ENCODE data around the gene OR8B2. TPM values are rescaled to one million over a fixed set of nuclear protein-coding genes. Genes with fewer than 3 reads are reported as not detected.
A peak's percentile ranks its signal among the peaks of the same experiment; 100 is the strongest.

OR8B2 gene
- total RNA-seq, 1 experiment from 2014 or later, result not detected

DNA sequence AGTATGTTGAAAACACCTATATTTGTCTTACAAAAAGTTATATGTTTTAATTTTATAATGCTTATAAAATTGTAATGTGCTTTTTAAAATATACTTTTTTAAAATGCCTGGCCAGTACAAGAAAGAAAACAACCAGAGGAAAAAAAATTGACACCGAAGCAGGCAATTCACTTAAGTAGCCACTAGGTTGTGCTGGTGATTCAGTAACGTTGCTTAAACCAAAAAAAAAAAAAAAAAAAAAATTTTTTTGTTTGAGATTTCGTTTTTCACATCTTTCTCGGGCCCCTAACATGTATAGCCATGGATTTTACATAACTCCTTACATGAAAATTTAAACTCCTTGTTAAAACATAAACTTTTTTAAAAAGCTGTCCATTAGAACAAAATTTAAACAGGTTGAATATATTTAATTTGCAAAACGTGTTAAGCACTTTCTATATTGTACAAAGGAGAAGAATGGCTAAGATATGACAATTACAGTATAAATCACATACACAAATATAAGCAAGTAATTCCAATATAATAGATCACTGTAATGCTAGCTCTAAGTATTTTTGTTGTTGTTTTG is 31.1 kb upstream of the OR8B2 start (continued):
- TF ChIP-seq, protein P1, sequence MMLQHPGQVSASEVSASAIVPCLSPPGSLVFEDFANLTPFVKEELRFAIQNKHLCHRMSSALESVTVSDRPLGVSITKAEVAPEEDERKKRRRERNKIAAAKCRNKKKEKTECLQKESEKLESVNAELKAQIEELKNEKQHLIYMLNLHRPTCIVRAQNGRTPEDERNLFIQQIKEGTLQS (IDR thresholded peaks at IDR 0.05), result no peak
- TF ChIP-seq SIN3A (IDR thresholded peaks at IDR 0.05; ENCODE audit: low read depth), result no peak
- peak; percentile 74 for TF ChIP-seq RAD21 (IDR thresholded peaks at IDR 0.05; ENCODE audit: low read depth)

DNA sequence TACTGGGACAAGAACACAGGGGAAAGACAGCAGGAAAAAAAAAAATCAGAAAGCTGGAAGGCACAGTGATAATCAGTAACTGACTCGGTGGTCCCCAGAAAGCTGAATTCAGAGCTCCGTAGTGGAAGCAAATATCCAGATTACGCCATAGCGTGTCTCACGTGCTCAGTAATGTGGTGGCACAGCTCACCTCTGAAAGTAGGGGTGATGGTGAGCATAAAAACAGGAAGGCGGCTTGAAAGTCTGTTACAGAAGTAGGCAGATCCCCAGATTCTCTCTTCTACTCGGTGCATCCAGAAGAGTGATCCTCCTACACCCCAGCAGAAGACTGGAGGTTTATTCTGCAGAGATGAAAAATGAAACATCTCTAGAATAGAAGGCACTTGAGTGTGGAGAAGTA is 25.6 kb upstream of the OR8B2 start:
- H4K20me1 ChIP-seq (ENCODE audit: insufficient read depth), result no peaks in the 10 kb centered on the region
- H3K4me2 ChIP-seq (ENCODE audit: low read length), result no peak overlapping the region
- no peaks in the 10 kb centered on the region for H3K9me3 ChIP-seq (ENCODE audit: control insufficient read depth in 1 of 2, insufficient read depth in 1 of 2, low read depth in 1 of 2, low read length in 2 of 2)
- H3K79me2 ChIP-seq (ENCODE audit: insufficient read depth, low read length), result no peaks in the 10 kb centered on the region
- ChIA-PET RAD21 (ENCODE audit: low non-redundant PET in 1 of 2, low total read pairs in 2 of 2, uncharacterized antibody in 2 of 2, unreplicated experiment in 2 of 2) (no interaction called here), CTCF (no interaction called here), POLR2A (no interaction called here)
- ATAC-seq (no peak), DNase-seq (ENCODE audit: low read depth, low spot score) (no peak)
- no TSS peak for BruUV-seq (replicated peaks)
- intact Hi-C loops (cut with micrococcal nuclease), result loop anchor here (10.0 kb wide), 2 partner anchors 425 to 455 kb away; partner anchors contain the start of gene ROBO3
- H3K27ac ChIP-seq (ENCODE audit: low read depth, low read length), result no peak overlapping the region
- peaks cover 81% of the 10 kb centered on the region for H3K27me3 ChIP-seq (ENCODE audit: insufficient read depth, low read length)
- no peak for TF ChIP-seq YY1 (IDR thresholded peaks at IDR 0.05; ENCODE audit: extremely low read depth, insufficient replicate concordance, low read depth, low read length)
- no peak for TF ChIP-seq EZH2phosphoT487 (IDR thresholded peaks at IDR 0.05; ENCODE audit: borderline replicate concordance)
- TF ChIP-seq TCF7L2 (IDR thresholded peaks at IDR 0.05; ENCODE audit: borderline replicate concordance, extremely low read depth, insufficient read depth, insufficient read length), result no peak
- no peak for TF ChIP-seq FOSL1 (IDR thresholded peaks at IDR 0.05; ENCODE audit: low read depth)
- TF ChIP-seq POLR2A (IDR thresholded peaks at IDR 0.05; ENCODE audit: borderline replicate concordance, extremely low read depth, insufficient read depth, insufficient read length), result no peak
- TF ChIP-seq, protein P2, sequence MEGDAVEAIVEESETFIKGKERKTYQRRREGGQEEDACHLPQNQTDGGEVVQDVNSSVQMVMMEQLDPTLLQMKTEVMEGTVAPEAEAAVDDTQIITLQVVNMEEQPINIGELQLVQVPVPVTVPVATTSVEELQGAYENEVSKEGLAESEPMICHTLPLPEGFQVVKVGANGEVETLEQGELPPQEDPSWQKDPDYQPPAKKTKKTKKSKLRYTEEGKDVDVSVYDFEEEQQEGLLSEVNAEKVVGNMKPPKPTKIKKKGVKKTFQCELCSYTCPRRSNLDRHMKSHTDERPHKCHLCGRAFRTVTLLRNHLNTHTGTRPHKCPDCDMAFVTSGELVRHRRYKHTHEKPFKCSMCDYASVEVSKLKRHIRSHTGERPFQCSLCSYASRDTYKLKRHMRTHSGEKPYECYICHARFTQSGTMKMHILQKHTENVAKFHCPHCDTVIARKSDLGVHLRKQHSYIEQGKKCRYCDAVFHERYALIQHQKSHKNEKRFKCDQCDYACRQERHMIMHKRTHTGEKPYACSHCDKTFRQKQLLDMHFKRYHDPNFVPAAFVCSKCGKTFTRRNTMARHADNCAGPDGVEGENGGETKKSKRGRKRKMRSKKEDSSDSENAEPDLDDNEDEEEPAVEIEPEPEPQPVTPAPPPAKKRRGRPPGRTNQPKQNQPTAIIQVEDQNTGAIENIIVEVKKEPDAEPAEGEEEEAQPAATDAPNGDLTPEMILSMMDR (IDR thresholded peaks at IDR 0.05 in 2 of 3, conservative IDR thresholded peaks at IDR 0.05 in 1 of 3; ENCODE audit: borderline replicate concordance in 1 of 3, insufficient read depth in 1 of 3, low read depth in 2 of 3, low read length in 2 of 3), result no peak
- TF ChIP-seq CEBPB (IDR thresholded peaks at IDR 0.05; ENCODE audit: low read depth), result no peak
- no peak for TF ChIP-seq JUND (IDR thresholded peaks at IDR 0.05)
- no peaks in the 10 kb centered on the region for H3K9me2 ChIP-seq (ENCODE audit: insufficient read depth)
- H3K36me3 ChIP-seq (ENCODE audit: control insufficient read depth in 1 of 2, insufficient read depth in 2 of 2, low read length in 2 of 2), result no peaks in the 10 kb centered on the region
- no peak overlapping the region for H3K9ac ChIP-seq (ENCODE audit: low read length)
- H3K4me1 ChIP-seq (ENCODE audit: control insufficient read depth in 1 of 2, insufficient read depth in 2 of 2, low read length in 2 of 2), result no peaks in the 10 kb centered on the region
- no peak overlapping the region for H3K4me3 ChIP-seq (replicated peaks in 1 of 2; ENCODE audit: low read depth in 1 of 2, low read length in 2 of 2)
- H2AFZ ChIP-seq (ENCODE audit: low read depth, low read length, poor library complexity, severe bottlenecking), result no peak overlapping the region

All from HCT116 (cell line).